ENCODE measurements around the gene CUL1. TPM values are rescaled to one million over a fixed set of nuclear protein-coding genes. Genes with fewer than 3 reads are reported as not detected.

Gene CUL1
- total RNA-seq, 1 experiment from 2014 or later, result 72.3 TPM

DNA sequence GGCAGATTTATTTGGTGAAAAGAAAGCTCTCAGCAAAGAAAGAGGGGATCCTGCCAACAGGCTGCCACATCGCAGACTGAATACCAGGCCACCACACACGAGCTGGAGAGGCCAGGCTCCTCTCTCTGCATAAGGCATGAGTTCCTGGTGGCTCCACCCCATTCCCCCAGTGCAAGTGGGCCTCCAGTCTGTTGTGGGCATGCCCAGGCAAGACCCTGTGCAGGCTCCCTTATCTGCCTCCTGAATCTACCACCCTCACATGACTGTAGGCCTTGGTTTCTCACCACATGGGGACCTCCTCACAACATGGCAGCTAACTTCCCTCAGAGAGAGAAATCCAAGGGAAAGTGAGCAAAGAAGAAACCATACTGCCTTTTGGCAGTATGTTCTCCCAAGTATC, 26.7 kb upstream of the CUL1 start:
- TF ChIP-seq, protein P1, sequence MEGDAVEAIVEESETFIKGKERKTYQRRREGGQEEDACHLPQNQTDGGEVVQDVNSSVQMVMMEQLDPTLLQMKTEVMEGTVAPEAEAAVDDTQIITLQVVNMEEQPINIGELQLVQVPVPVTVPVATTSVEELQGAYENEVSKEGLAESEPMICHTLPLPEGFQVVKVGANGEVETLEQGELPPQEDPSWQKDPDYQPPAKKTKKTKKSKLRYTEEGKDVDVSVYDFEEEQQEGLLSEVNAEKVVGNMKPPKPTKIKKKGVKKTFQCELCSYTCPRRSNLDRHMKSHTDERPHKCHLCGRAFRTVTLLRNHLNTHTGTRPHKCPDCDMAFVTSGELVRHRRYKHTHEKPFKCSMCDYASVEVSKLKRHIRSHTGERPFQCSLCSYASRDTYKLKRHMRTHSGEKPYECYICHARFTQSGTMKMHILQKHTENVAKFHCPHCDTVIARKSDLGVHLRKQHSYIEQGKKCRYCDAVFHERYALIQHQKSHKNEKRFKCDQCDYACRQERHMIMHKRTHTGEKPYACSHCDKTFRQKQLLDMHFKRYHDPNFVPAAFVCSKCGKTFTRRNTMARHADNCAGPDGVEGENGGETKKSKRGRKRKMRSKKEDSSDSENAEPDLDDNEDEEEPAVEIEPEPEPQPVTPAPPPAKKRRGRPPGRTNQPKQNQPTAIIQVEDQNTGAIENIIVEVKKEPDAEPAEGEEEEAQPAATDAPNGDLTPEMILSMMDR (conservative IDR thresholded peaks at IDR 0.05), result no peak
- H3K18ac ChIP-seq (ENCODE audit: insufficient read length, low read depth, low read length), result no peak overlapping the region
- WGBS (ENCODE audit: extremely low coverage, insufficient read length, low lambda C conversion rate), result no CpG with 5 or more reads among the region's 2 CpGs
- H3K23me2 ChIP-seq (ENCODE audit: insufficient read length, low read depth, low read length, poor library complexity, severe bottlenecking), result no peaks in the 10 kb centered on the region
- peaks cover 12 to 15% of the 10 kb centered on the region in 2 experiments; a peak in 4 of 5 replicates for H3K9me3 Mint-ChIP-seq
- no peak overlapping the region for H3K14ac ChIP-seq (ENCODE audit: insufficient read depth, low read length)
- no peak overlapping the region for H3K9ac ChIP-seq (ENCODE audit: extremely low read depth, insufficient read length, low read length)
- H4K20me1 ChIP-seq (ENCODE audit: control insufficient read depth, insufficient read depth, insufficient read length), result no peaks in the 10 kb centered on the region
- H2AFZ ChIP-seq (ENCODE audit: low read length), result no peak overlapping the region
- no peak overlapping the region for H2BK5ac ChIP-seq (ENCODE audit: insufficient read length, low read length)
- H3K56ac ChIP-seq (ENCODE audit: insufficient read length, low read depth, low read length), result no peak overlapping the region
- H3K23ac ChIP-seq (ENCODE audit: insufficient read length, low read depth, low read length), result no peak overlapping the region
- H4K8ac ChIP-seq (replicated peaks; ENCODE audit: insufficient read length, low read depth, low read length), result no peak overlapping the region
- H2BK12ac ChIP-seq (ENCODE audit: insufficient read length, low read depth, low read length), result no peak overlapping the region
- H4K91ac ChIP-seq (ENCODE audit: insufficient read length, low read depth, low read length), result no peak overlapping the region
- no peaks in the 10 kb centered on the region for H3K27me3 ChIP-seq (ENCODE audit: insufficient read depth, low read length)
- no peak for DNase-seq
- no peaks in the 10 kb centered on the region for H3K9me3 ChIP-seq (ENCODE audit: control insufficient read depth, low read depth, low read length)
- H3K27ac Mint-ChIP-seq, result no peak overlapping the region
- H2BK120ac ChIP-seq (ENCODE audit: low read depth, low read length, poor library complexity, severe bottlenecking), result no peak overlapping the region
- H3K4me2 ChIP-seq (ENCODE audit: insufficient read depth, insufficient read length, low read length), result no peak overlapping the region
- H2AK5ac ChIP-seq (ENCODE audit: insufficient read length, low read length), result no peak overlapping the region
- no peak overlapping the region for H3K4me3 Mint-ChIP-seq
- no peaks in the 10 kb centered on the region for H3K4me1 Mint-ChIP-seq
- peaks cover 0 to 13% (median 5%) of the 10 kb centered on the region in 3 experiments; a peak in 4 of 7 replicates for H3K36me3 Mint-ChIP-seq (ENCODE audit: insufficient read depth in 1 of 3, low read depth in 3 of 3)
- H2BK20ac ChIP-seq (ENCODE audit: low read depth, low read length, poor library complexity, severe bottlenecking), result no peak overlapping the region
- no peak overlapping the region for H3T11ph ChIP-seq (ENCODE audit: low read length)
- H3K4ac ChIP-seq (ENCODE audit: low read depth, low read length), result no peak overlapping the region
- H3K27me3 Mint-ChIP-seq (ENCODE audit: low read depth), result peaks cover 2% of the 10 kb centered on the region; the same call in 1 of the 2 replicates
- no peak overlapping the region for H4K5ac ChIP-seq (ENCODE audit: insufficient read length, low read depth, low read length)
- no peak overlapping the region for H3K27ac ChIP-seq (ENCODE audit: insufficient read length, low read depth, low read length)
- no peaks in the 10 kb centered on the region for H3K79me1 ChIP-seq (ENCODE audit: insufficient read depth, low read depth, low read length, poor library complexity, severe bottlenecking)
- H3K4me1 ChIP-seq (ENCODE audit: insufficient read depth, low read length), result no peaks in the 10 kb centered on the region
- H3K79me2 ChIP-seq (ENCODE audit: insufficient read depth, low read length), result no peaks in the 10 kb centered on the region
- H2BK15ac ChIP-seq (ENCODE audit: low read depth, low read length), result no peak overlapping the region
